ENCODE data around the gene PIK3C2B. TPM values are rescaled to one million over a fixed set of nuclear protein-coding genes. Genes with fewer than 3 reads are reported as not detected.

PIK3C2B gene
- polyA plus RNA-seq, 1 donor (not counting 4 experiments of a cell fraction or from before 2014, with no cell fraction given), result 5.4 TPM

- TF ChIP-seq CTCF (optimal IDR thresholded peaks at IDR 0.05 in 1 of 3, IDR thresholded peaks at IDR 0.05 in 1 of 3, conservative IDR thresholded peaks at IDR 0.05 in 1 of 3; ENCODE audit: extremely low read depth in 1 of 3, insufficient read depth in 2 of 3, low read length in 3 of 3) (no peak), EZH2 (IDR thresholded peaks at IDR 0.05; ENCODE audit: low read length) (no peak)
- Histone ChIP-seq H3K9ac (ENCODE audit: control insufficient read depth, extremely low read depth, insufficient read depth, low read length) (no peak overlapping the region), H3K27me3 (ENCODE audit: control insufficient read depth, extremely low read depth, insufficient read depth, low read length) (no peaks in the 10 kb centered on the region), H4K20me1 (ENCODE audit: control insufficient read depth, extremely low read depth, insufficient read depth, low read length) (no peaks in the 10 kb centered on the region), H3K9me3 (ENCODE audit: control insufficient read depth, low read depth, low read length) (no peaks in the 10 kb centered on the region), H2AFZ (ENCODE audit: control insufficient read depth, low read length) (no peak overlapping the region), H3K36me3 (ENCODE audit: control insufficient read depth in 2 of 2, extremely low read depth in 1 of 2, insufficient read depth in 2 of 2, low read length in 2 of 2) (peaks cover 0 to 3% of the 10 kb centered on the region in 2 experiments), H3K4me2 (ENCODE audit: control insufficient read depth, extremely low read depth, insufficient read depth, low read depth, low read length) (no peak overlapping the region), H3K4me1 (ENCODE audit: control insufficient read depth, extremely low read depth, insufficient read depth, low read length) (no peaks in the 10 kb centered on the region), H3K27ac (ENCODE audit: control insufficient read depth, insufficient read depth, low read length) (no peak overlapping the region), H3K4me3 (ENCODE audit: control insufficient read depth in 2 of 3, extremely low read depth in 1 of 3, insufficient read depth in 2 of 3, low read depth in 1 of 3, low read length in 3 of 3) (no peak overlapping the region), H3K79me2 (ENCODE audit: control insufficient read depth, insufficient read depth, low read length) (no peaks in the 10 kb centered on the region), H3K9me1 (ENCODE audit: control insufficient read depth, extremely low read depth, insufficient read depth, low read length) (no peaks in the 10 kb centered on the region)
- FAIRE-seq (no peak), DNase-seq (ENCODE audit: low read depth, low spot score) (no peak)
- dilution Hi-C loops (cut with MboI; ENCODE audit: extremely low pct_ligation_motif_present, low sequenced_read_pairs), result no loop called here
Measured at GRCh38 chr1:204473400-204473965, 21.1 kb downstream of the PIK3C2B start.

DNA sequence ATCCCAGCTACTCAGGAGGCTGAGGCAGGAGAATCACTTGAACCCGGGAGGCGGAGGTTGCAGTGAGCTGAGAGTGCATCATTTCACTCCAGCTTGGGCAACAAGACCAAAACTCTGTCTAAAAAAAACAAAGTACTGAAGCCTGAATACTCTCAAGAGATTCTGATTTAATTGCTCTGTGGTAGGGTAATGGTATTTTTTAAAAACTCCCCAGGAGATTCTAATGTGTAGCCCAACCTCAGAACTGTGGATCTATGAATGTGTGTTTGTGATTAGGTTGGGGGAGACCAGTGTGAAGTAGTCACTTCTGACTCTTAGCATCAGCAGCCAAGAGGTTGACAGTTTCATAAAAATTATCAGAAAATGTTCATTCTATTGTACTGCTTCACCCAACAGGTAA lies 21.9 kb downstream of the PIK3C2B start:
- no peaks in the 10 kb centered on the region for H3K27me3 ChIP-seq (ENCODE audit: control insufficient read depth, extremely low read depth, insufficient read depth, low read length)
- H3K4me2 ChIP-seq (ENCODE audit: control insufficient read depth, extremely low read depth, insufficient read depth, low read depth, low read length), result no peak overlapping the region
- H3K4me3 ChIP-seq (ENCODE audit: control insufficient read depth in 2 of 3, extremely low read depth in 1 of 3, insufficient read depth in 2 of 3, low read depth in 1 of 3, low read length in 3 of 3), result no peak overlapping the region
- H3K36me3 ChIP-seq (ENCODE audit: control insufficient read depth in 2 of 2, extremely low read depth in 1 of 2, insufficient read depth in 2 of 2, low read length in 2 of 2), result peaks cover 0 to 3% of the 10 kb centered on the region in 2 experiments
- no peak overlapping the region for H3K27ac ChIP-seq (ENCODE audit: control insufficient read depth, insufficient read depth, low read length)
- dilution Hi-C loops (cut with MboI; ENCODE audit: extremely low pct_ligation_motif_present, low sequenced_read_pairs), result no loop called here
- no peaks in the 10 kb centered on the region for H3K4me1 ChIP-seq (ENCODE audit: control insufficient read depth, extremely low read depth, insufficient read depth, low read length)
- H3K9me1 ChIP-seq (ENCODE audit: control insufficient read depth, extremely low read depth, insufficient read depth, low read length), result no peaks in the 10 kb centered on the region
- no peaks in the 10 kb centered on the region for H4K20me1 ChIP-seq (ENCODE audit: control insufficient read depth, extremely low read depth, insufficient read depth, low read length)
- FAIRE-seq, result no peak
- no peak overlapping the region for H3K9ac ChIP-seq (ENCODE audit: control insufficient read depth, extremely low read depth, insufficient read depth, low read length)
- no peaks in the 10 kb centered on the region for H3K79me2 ChIP-seq (ENCODE audit: control insufficient read depth, insufficient read depth, low read length)
- H2AFZ ChIP-seq (ENCODE audit: control insufficient read depth, low read length), result no peak overlapping the region
- no peaks in the 10 kb centered on the region for H3K9me3 ChIP-seq (ENCODE audit: control insufficient read depth, low read depth, low read length)
- DNase-seq (ENCODE audit: low read depth, low spot score), result no peak
- no peak for TF ChIP-seq EZH2 (IDR thresholded peaks at IDR 0.05; ENCODE audit: low read length)
- TF ChIP-seq CTCF (optimal IDR thresholded peaks at IDR 0.05 in 1 of 3, IDR thresholded peaks at IDR 0.05 in 1 of 3, conservative IDR thresholded peaks at IDR 0.05 in 1 of 3; ENCODE audit: extremely low read depth in 1 of 3, insufficient read depth in 2 of 3, low read length in 3 of 3), result no peak

All from keratinocyte (primary cell).